Right lung (tissue), 5 donors: ENCODE data around the gene ICAM4. TPM values are rescaled to one million over a fixed set of nuclear protein-coding genes. Genes with fewer than 3 reads are reported as not detected.

ENCODE experiments used
- DNase-seq, 2 donors: peaks; one replicate each; pipeline ENCODE4 v3.0.0-alpha.2; 2013
- polyA plus RNA-seq, 5 donors: library from polyadenylated mRNA; unstranded; fragments of 120-200 nt; gene quantifications; one replicate each; pipeline versions ENCODE4 v1.2.1 to v1.2.3, GENCODE V29; 2013; ENCODE audit warnings: inconsistent platforms in 1 of 5, low replicate concordance in 1 of 5; ENCODE audit not compliant: insufficient read length in 5 of 5, insufficient read depth in 1 of 5

The ICAM4 gene
- polyA plus RNA-seq, 5 donors: 10.1 to 25.3 (median 15.8) TPM

DNA sequence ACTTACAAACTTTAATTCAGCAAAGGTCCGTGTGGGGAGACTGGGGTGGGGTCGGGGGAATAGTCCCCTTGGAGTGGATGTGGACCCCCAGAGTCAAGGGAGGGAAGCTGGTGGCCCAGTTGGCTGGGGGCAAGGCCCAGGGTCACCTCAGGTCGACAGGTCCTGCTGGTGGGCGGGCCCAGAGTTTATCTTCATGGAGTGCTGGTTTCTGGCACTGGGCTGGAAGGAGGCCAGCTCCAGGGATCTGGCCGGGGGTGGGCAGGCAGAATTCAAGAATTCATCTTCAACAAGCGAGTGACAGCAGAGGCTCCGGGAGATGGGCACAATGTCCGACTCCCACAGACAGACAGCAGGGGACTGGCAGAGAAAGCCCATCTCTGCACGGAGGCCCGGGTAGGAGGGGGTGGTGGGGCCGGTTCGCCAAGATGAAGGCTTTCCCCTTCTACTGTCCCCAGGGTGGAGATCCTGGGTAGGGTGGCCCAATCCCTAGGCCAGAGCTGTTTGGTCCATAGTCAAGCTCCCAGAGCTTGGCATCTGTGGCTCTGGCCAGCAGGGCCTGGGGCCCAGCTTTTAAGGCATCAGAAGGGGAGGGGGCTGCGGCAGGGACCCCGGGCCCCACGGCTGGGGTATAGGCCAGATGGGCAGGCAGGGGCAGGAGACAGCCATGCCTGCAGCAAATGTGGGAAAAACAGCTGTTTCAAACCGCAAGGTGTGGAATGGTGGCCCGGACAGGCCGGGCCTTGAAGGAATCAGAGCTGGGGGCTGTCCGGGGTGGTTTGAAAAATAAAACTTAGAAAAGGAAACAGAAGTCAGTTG lies 29.7 kb downstream of the ICAM4 start:
- no peak for DNase-seq

- no peak for DNase-seq
Measured at GRCh38 chr19:10317045-10317856, 30.5 kb downstream of the ICAM4 start.

GRCh38 chr19:10317857-10318462 lies 31.2 kb downstream of the ICAM4 start:
- no peak for DNase-seq

- DNase-seq: no peak
Measured at GRCh38 chr19:10318807-10319682, 32.3 kb downstream of the ICAM4 start.

DNA sequence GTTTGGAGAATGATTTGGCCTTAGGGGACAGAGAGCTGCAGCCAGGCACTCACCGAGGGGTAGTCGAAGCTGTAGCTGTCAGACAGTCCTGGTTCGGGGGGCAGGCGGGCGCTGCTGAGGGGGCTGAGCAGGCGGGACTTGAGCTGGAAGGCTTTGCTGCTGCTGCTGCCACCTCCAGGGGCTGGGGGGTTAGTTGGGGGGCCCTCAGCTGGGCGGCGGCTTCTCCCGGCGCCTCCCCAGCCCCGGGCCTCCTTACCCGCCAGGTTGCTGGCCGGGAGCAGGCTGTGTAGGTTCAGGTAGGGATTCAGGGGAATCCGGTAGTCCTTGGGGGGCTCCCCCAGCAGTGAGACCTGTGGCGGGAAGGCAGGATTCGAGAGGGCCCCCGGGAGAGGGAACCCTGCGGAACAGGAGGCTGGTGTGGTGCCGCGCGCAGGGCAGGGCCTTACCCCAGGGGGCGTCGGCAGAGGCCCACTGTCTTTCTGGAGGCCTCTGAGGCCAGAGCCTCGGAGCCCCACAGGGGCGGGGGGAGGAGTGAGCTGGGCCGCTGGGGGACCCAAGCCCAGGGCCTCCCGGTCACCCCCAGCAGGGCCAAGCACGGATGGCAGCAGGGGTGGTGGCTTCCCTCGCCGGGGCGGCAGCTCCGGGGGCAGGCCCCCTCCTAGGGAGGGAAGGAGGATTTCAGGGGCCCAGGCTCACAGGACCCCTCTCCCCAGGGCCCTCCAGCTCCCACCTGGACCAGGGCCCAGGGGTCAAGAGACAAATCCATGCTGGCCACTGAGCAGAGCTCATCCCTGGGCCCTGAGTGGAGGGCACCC lies 34.1 kb downstream of the ICAM4 start:
- DNase-seq: no peak

DNA sequence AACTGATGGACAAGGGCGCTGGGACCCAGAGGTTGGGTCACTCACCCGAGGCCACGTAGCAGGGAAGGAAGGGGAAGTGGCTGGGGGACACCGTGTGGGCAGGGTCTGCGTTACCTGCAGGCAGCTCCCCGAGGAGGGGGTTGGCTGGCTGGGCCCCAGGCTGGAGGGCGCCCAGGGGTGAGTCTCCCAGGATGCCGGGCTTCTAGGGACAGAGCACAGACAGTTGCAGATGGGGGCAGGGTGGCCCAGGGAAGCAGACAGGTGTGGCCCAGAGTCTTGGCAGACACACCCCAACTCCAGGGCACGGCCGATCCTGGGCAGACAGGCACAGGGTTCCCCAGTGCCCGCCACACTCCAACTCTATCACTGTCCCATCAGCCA lies 34.7 kb downstream of the ICAM4 start:
- no peak for DNase-seq

DNA sequence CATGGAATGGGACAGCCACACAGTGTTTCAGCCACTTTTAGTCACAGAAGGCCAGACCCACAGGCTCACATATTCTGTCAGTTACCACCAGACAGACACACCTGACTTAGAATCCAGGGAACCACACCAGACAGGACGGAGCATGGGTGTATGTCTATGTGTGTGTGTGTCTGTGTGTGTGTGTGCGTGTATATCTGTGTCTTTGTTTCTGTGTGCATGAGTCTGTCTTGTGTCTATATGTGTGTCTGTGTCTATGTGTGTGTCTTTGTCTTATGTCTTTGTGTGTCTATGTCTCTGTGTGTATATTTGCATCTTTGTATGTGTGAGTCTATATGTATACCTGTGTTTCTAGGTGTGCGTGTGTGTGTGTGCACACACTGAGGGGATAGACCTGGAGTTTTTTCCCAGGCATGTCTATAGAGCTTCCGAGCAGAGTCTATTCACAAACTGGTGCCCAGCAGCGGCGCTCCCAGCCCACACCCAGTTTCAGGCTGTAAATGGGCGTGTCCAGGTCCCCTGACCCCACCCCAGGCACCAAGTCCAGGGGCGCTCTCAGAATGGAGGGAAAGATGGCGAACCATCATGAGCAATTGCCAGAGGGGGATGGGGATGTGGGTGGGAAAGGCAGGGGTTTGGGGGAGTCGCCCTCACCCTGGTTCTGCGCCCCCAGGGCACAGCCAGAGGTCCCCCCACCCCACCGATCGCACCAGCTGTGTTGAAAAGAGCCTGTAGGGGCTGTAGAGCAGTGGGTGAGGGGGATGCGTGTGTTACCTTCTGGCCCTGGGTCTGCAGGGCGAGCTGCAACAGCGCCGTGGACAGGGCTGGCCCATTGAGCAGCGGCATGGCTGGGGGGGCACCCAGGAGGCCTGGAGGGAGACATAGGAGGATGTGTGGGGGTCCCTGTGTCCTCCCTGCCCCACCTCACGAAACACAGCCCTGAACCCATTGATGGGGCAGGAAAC lies 35.4 kb downstream of the ICAM4 start:
- no peak for DNase-seq

DNA sequence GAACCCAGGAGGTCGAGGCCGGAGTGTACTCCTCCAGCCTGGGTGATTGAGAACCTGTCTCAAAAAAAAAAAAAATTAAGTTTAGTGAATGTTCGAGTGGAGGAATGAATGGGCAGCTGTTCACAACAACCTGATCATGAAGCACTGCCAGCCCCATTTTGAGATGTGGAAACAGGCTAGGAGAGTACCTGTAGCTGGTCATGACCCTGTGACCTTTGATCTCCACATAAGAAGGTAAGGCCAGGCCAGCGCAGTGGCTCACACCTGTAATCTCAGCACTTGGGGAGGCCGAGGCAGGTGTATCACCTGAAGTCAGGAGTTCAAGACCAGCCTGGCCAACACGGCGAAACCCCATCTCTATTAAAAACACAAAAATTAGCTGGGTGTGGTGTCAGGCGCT lies 39.0 kb downstream of the ICAM4 start:
- no peak for DNase-seq

- no peak for DNase-seq
Measured at GRCh38 chr19:10327793-10328192, 41.0 kb downstream of the ICAM4 start.

DNA sequence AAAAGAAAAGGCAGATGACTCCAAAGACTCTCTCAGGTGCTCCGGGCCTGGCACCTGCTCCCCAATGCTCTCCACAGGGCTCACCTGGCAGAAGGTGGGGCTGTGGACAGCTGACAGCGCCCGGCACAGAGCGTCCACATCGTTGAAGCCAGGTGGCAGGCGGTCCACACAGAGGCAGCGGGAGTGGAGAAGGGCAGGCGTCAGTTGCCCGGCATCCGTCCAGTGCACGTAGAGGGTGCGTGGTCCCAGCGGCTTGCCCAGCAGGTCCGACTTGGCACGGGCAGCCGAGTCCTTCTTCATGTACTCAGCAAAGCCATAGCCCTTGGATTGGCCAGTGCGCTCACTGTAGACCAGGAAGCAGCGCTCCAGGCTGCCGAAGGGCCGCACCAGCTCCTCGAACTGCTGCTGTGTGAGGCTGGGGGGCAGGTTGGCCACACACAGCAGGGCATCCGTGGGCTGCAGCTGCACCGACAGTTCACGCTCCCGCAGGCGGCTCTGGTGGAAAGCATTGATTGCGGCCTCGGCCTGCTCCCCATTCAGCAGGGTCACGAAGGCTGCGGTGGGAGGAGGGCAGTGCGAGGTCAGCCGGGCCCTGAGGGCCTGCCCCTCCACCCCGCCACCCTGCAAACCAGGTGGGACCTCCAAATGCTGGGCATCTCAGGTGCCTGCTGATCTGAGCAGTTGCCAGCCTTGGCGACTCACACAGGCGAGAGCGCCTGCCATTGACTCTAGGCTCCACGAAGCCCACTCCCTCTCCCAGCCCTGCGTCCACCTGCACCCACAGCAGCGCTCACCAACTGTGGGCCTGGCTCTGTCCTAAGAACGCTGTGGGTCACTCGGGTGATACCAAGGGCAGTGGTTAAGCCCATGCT lies 42.0 kb downstream of the ICAM4 start:
- no peak for DNase-seq

- DNase-seq: no peak
Measured at GRCh38 chr19:10329555-10329954, 42.8 kb downstream of the ICAM4 start.

GRCh38 chr19:10332158-10332964 lies 45.6 kb downstream of the ICAM4 start:
- DNase-seq: no peak

GRCh38 chr19:10332965-10333757 lies 46.4 kb downstream of the ICAM4 start, which contains the start of gene RAVER1:
RAVER1 (minus strand) TSS chr19:10333529; CDS start chr19:10333507, 22 bp downstream.
- peak; percentile 96 to 97 for DNase-seq

GRCh38 chr19:10333758-10334587 lies 47.2 kb downstream of the ICAM4 start:
- no peak for DNase-seq

- peak; percentile 90 to 91 for DNase-seq
Measured at GRCh38 chr19:10334588-10335351, 48.0 kb downstream of the ICAM4 start.
